NCI-H1436 treated with DMSO at 0.1 percent for 48 hours (cell line): ENCODE measurements around the gene PDZRN4.
"Not testable (repeated sequence)": the region's sequence is repeated elsewhere in the genome, so short reads cannot be mapped to it uniquely, and the experiment has no call there.

ENCODE experiments used
- DNase-seq: peaks from one replicate; lab custom pipeline; 2025; lab: John Stamatoyannopoulos, UW

PDZRN4 gene

GRCh38 chr12:41217727-41218126 is 29.6 kb downstream of the PDZRN4 start:
- no peak for DNase-seq

GRCh38 chr12:41220931-41221330 is 32.8 kb downstream of the PDZRN4 start:
- DNase-seq = no peak

- DNase-seq = no peak
Observed at GRCh38 chr12:41221491-41221890, 33.4 kb downstream of the PDZRN4 start.

- no peak for DNase-seq
Observed at GRCh38 chr12:41223600-41223999, 35.5 kb downstream of the PDZRN4 start.

- DNase-seq = no peak
Observed at GRCh38 chr12:41224066-41224465, 35.9 kb downstream of the PDZRN4 start.

GRCh38 chr12:41225179-41225578 is 37.1 kb downstream of the PDZRN4 start:
- DNase-seq = no peak

GRCh38 chr12:41228066-41228820 is 40.1 kb downstream of the PDZRN4 start:
- no peak for DNase-seq

GRCh38 chr12:41230756-41231155 is 42.6 kb downstream of the PDZRN4 start:
- DNase-seq = no peak

GRCh38 chr12:41234692-41235091 is 46.6 kb downstream of the PDZRN4 start:
- no peak for DNase-seq

GRCh38 chr12:41242603-41243002 is 54.5 kb downstream of the PDZRN4 start:
- DNase-seq = no peak

GRCh38 chr12:41248391-41248790 is 60.3 kb downstream of the PDZRN4 start:
- DNase-seq = no peak

GRCh38 chr12:41250748-41251147 is 62.6 kb downstream of the PDZRN4 start:
- DNase-seq = no peak

- DNase-seq = no peak
Observed at GRCh38 chr12:41254004-41254914, 66.1 kb downstream of the PDZRN4 start.

GRCh38 chr12:41263196-41263595 is 75.1 kb downstream of the PDZRN4 start:
- DNase-seq = not testable (repeated sequence)

GRCh38 chr12:41264281-41264680 is 76.2 kb downstream of the PDZRN4 start:
- no peak for DNase-seq

GRCh38 chr12:41269056-41269455 is 80.9 kb downstream of the PDZRN4 start:
- no peak for DNase-seq

GRCh38 chr12:41271489-41271888 is 83.4 kb downstream of the PDZRN4 start:
- DNase-seq = no peak

- DNase-seq = no peak
Observed at GRCh38 chr12:41274643-41275042, 86.5 kb downstream of the PDZRN4 start.

- no peak for DNase-seq
Observed at GRCh38 chr12:41277100-41277945, 89.2 kb downstream of the PDZRN4 start.

GRCh38 chr12:41277946-41278267 is 89.8 kb downstream of the PDZRN4 start:
- peak; percentile 46 for DNase-seq

GRCh38 chr12:41280341-41281095 is 92.4 kb downstream of the PDZRN4 start:
- DNase-seq = not testable (repeated sequence)

GRCh38 chr12:41285470-41285869 is 97.3 kb downstream of the PDZRN4 start:
- not testable (repeated sequence) for DNase-seq
